Caco-2 (cell line): ENCODE results near the gene AMH. TPM values are rescaled to one million over a fixed set of nuclear protein-coding genes. Genes with fewer than 3 reads are reported as not detected.

Experiments used
- BruUV-seq: library from RNA; stranded (reverse); fragments of 400-500 nt; replicated peaks from 2 replicates; lab custom pipeline; 2021; lab: Mats Ljungman, UMichigan
- CTCF ChIA-PET: fragments of 300-600 bp; sonication (Branson Sonifier 250); formaldehyde crosslinking; loops from one replicate; lab custom pipeline; 2022; ENCODE audit warnings: antibody characterized with exemption; lab: Charles Lee
- POLR2A ChIA-PET: fragments of 300-600 bp; sonication (Branson Sonifier 250); formaldehyde crosslinking; loops from one replicate; lab custom pipeline; 2022; ENCODE audit warnings: antibody characterized with exemption; lab: Charles Lee
- DNase-seq, 2 experiments: peaks; one replicate each; pipeline versions ENCODE4 v3.0.0 to v3.0.0-alpha.2; 2020 to 2022
- H3K27me3 ChIP-seq: replicated peaks from 2 replicates; pipeline ENCODE4 v1.6.0; 2011; ENCODE audit warnings: low read length; ENCODE audit not compliant: control insufficient read depth, insufficient read depth
- H3K36me3 ChIP-seq: 2 replicates; pipeline ENCODE4 v1.5.1; 2011; ENCODE audit warnings: low read length; ENCODE audit not compliant: control insufficient read depth, insufficient read depth
- H3K4me1 ChIP-seq: fragments of 250-450 bp; sonication (Bioruptor Pico); 2 replicates; pipeline ENCODE4 v1.5.1; 2020; ENCODE audit warnings: mild to moderate bottlenecking
- H3K4me3 ChIP-seq: 2 replicates; pipeline ENCODE4 v1.5.1; 2011; ENCODE audit warnings: low read depth, mild to moderate bottlenecking, control low read depth, low read length
- H3K9me3 ChIP-seq: fragments of 250-450 bp; sonication (Bioruptor Pico); 2 replicates; pipeline ENCODE4 v1.5.1; 2020; ENCODE audit warnings: mild to moderate bottlenecking, moderate library complexity
- H3K27ac Mint-ChIP-seq: one replicate; pipeline ENCODE4 v1.8.0; 2022; ENCODE audit warnings: mixed read lengths; ENCODE audit not compliant: unreplicated experiment
- H3K27me3 Mint-ChIP-seq: one replicate; pipeline ENCODE4 v1.8.0; 2022; ENCODE audit warnings: mixed read lengths; ENCODE audit not compliant: insufficient read depth, unreplicated experiment
- H3K36me3 Mint-ChIP-seq: one replicate; pipeline ENCODE4 v1.8.0; 2022; ENCODE audit warnings: mild to moderate bottlenecking, mixed read lengths; ENCODE audit not compliant: insufficient read depth, unreplicated experiment
- H3K4me1 Mint-ChIP-seq: one replicate; pipeline ENCODE4 v1.8.0; 2022; ENCODE audit warnings: low read depth, mixed read lengths; ENCODE audit not compliant: unreplicated experiment
- H3K4me3 Mint-ChIP-seq: one replicate; pipeline ENCODE4 v1.8.0; 2022; ENCODE audit warnings: mild to moderate bottlenecking, moderate library complexity, mixed read lengths; ENCODE audit not compliant: unreplicated experiment
- H3K9me3 Mint-ChIP-seq: one replicate; pipeline ENCODE4 v1.8.0; 2022; ENCODE audit warnings: mixed read lengths; ENCODE audit not compliant: unreplicated experiment
- intact Hi-C: fragments of 100-400 bp; cut with micrococcal nuclease; formaldehyde crosslinking; loops from one replicate; pipeline ENCODE4 v1.10.0; 2022; ENCODE audit not compliant: unreplicated experiment
- total RNA-seq: library from RNA; stranded (reverse); gene quantifications from 2 replicates; pipeline ENCODE4 v1.2.3, GENCODE V29; 2022
- TF ChIP-seq, protein P1 (sequence below), 2 experiments: fragments of 200-600 bp in 1 of 2; IDR thresholded peaks; 1 replicate in 1 of 2; 2 replicates in 1 of 2; pipeline versions ENCODE4 v1.5.1 to v1.8.0; 2011 to 2022; ENCODE audit warnings: antibody characterized with exemption in 1 of 2, control low read depth in 1 of 2, inconsistent platforms in 1 of 2, low read depth in 1 of 2, low read length in 1 of 2, mild to moderate bottlenecking in 1 of 2, moderate library complexity in 1 of 2; ENCODE audit not compliant: insufficient read depth in 1 of 2, severe bottlenecking in 1 of 2, unreplicated experiment in 1 of 2

Gene AMH
- total RNA-seq, 1 experiment from 2014 or later: 19.4 TPM

DNA sequence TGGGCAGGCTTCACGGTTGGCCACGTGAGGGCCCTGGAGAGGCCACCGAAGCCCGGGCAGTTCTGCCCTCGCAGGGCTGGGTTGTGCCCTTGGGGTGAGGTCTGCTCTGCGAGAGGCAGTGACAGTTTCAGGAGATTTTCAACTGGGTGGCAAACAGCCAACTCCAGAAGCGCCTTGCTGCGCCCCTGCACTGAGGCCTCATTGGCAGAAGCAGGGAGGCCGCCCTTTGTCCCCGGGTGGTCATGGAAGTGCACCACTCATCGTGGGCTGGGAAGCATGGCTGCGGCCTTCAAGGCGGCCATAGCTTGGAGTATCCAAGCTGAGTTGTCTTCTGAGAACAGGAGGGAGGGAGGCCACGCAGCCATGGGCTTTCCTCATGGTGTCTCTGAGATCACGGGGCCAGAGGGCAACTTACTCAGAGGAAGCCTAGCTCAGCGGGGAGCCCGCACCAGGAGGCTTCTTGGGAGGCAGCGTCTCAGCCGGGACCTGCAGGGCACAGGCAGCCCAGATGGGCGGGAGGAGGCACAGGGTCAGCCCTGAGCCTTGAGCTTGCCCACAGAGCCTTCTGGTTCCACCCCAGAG, 27.8 kb upstream of the AMH start:
- ChIA-PET POLR2A (interaction anchor here (0.6 kb wide), 2 partner anchors 65 to 317 kb away, joined by 3 to 4 read pairs; no protein-coding TSS in a partner anchor), CTCF (interaction anchor here (0.6 to 1.3 kb wide), 2 partner anchors 65 to 72 kb away, joined by 6 to 11 read pairs; no protein-coding TSS in a partner anchor)
- BruUV-seq: no TSS peak

DNA sequence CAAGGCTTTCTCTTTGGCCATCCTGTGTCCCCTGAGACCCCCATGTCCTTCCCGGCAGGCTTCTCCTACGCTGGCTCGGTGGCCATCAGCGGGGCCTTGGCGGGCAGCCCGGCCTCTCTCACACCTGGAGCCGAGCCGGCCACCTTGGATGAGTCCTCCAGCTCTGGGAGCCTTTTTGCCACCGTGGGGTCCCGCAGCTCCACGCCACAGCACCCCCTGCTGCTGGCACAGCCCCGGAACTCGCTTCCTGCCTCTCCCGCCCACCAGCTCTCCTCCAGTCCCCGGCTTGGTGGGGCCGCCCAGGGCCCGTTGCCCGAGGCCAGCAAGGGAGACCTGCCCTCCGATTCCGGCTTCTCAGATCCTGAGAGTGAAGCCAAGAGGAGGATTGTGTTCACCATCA, 27.2 kb upstream of the AMH start:
- intact Hi-C loops: no loop called here
- no peaks in the 10 kb centered on the region for H3K4me1 Mint-ChIP-seq
- H3K4me3 ChIP-seq: no peak overlapping the region
- no peak overlapping the region for H3K4me3 Mint-ChIP-seq
- no peak for DNase-seq
- no peaks in the 10 kb centered on the region for H3K9me3 ChIP-seq
- H3K36me3 Mint-ChIP-seq: peaks cover 73% of the 10 kb centered on the region
- no peaks in the 10 kb centered on the region for H3K4me1 ChIP-seq
- BruUV-seq: no TSS peak
- no peaks in the 10 kb centered on the region for H3K27me3 ChIP-seq
- ChIA-PET CTCF (interaction anchor here (0.5 to 1.3 kb wide), 3 partner anchors 66 to 1277 kb away, joined by 3 to 11 read pairs (median 6); no protein-coding TSS in a partner anchor), POLR2A (interaction anchor here (0.6 kb wide), 1 partner anchor 66 kb away, joined by 3 read pairs; no protein-coding TSS in a partner anchor)
- TF ChIP-seq, protein P1, sequence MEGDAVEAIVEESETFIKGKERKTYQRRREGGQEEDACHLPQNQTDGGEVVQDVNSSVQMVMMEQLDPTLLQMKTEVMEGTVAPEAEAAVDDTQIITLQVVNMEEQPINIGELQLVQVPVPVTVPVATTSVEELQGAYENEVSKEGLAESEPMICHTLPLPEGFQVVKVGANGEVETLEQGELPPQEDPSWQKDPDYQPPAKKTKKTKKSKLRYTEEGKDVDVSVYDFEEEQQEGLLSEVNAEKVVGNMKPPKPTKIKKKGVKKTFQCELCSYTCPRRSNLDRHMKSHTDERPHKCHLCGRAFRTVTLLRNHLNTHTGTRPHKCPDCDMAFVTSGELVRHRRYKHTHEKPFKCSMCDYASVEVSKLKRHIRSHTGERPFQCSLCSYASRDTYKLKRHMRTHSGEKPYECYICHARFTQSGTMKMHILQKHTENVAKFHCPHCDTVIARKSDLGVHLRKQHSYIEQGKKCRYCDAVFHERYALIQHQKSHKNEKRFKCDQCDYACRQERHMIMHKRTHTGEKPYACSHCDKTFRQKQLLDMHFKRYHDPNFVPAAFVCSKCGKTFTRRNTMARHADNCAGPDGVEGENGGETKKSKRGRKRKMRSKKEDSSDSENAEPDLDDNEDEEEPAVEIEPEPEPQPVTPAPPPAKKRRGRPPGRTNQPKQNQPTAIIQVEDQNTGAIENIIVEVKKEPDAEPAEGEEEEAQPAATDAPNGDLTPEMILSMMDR (IDR thresholded peaks at IDR 0.05; ENCODE audit: insufficient read depth in 1 of 2, low read depth in 1 of 2, low read length in 1 of 2, severe bottlenecking in 1 of 2, unreplicated experiment in 1 of 2): peak in 1 of 2 experiments; percentile 2
- H3K27me3 Mint-ChIP-seq: no peaks in the 10 kb centered on the region
- H3K36me3 ChIP-seq: no peaks in the 10 kb centered on the region; the same call in none of the 2 replicates
- H3K27ac Mint-ChIP-seq: no peak overlapping the region
- H3K9me3 Mint-ChIP-seq: no peaks in the 10 kb centered on the region

More for the DNA sequence above, 27.8 kb upstream of the AMH start:
- Mint-ChIP-seq H3K9me3 (no peaks in the 10 kb centered on the region), H3K36me3 (peaks cover 74% of the 10 kb centered on the region), H3K27ac (no peak overlapping the region), H3K4me3 (no peak overlapping the region), H3K4me1 (no peaks in the 10 kb centered on the region), H3K27me3 (no peaks in the 10 kb centered on the region)
- DNase-seq: no peak
- intact Hi-C loops: no loop called here
- Histone ChIP-seq H3K27me3 (no peaks in the 10 kb centered on the region), H3K4me1 (no peaks in the 10 kb centered on the region), H3K9me3 (no peaks in the 10 kb centered on the region), H3K4me3 (no peak overlapping the region), H3K36me3 (no peaks in the 10 kb centered on the region; the same call in none of the 2 replicates)
- TF ChIP-seq, protein P1 (IDR thresholded peaks at IDR 0.05; ENCODE audit: insufficient read depth in 1 of 2, low read depth in 1 of 2, low read length in 1 of 2, severe bottlenecking in 1 of 2, unreplicated experiment in 1 of 2): no peak

DNA sequence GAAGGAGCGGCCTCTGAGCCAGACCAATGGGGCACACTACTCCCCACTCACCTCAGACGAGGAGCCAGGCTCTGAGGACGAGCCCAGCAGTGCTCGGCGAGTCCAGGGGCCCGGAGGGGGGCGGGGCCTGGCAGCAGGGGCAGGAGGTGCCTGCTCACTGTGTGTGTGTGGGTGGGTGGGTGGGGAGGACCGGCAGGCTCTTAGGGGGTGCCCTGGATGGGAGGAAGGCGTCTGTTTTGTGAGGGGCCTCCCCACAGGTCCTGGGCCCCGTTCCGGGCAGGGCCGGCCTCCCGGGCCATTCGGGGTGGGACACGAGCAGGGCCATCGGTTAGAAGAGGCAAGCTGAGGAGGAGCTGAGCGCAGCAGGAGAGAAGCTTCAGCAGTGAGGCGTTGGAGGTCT, 25.7 kb upstream of the AMH start:
- Mint-ChIP-seq H3K36me3 (peaks cover 76% of the 10 kb centered on the region), H3K4me3 (no peak overlapping the region), H3K27me3 (no peaks in the 10 kb centered on the region), H3K4me1 (no peaks in the 10 kb centered on the region), H3K27ac (no peak overlapping the region), H3K9me3 (no peaks in the 10 kb centered on the region)
- ChIA-PET CTCF (no interaction called here), POLR2A (no interaction called here)
- BruUV-seq: no TSS peak
- H3K36me3 ChIP-seq: peaks cover under 1% of the 10 kb centered on the region; the same call in 1 of the 2 replicates
- no peak overlapping the region for H3K4me3 ChIP-seq
- no peak for DNase-seq
- intact Hi-C loops: no loop called here
- no peaks in the 10 kb centered on the region for H3K4me1 ChIP-seq
- TF ChIP-seq, protein P1 (IDR thresholded peaks at IDR 0.05; ENCODE audit: insufficient read depth in 1 of 2, low read depth in 1 of 2, low read length in 1 of 2, severe bottlenecking in 1 of 2, unreplicated experiment in 1 of 2): no peak
- H3K27me3 ChIP-seq: no peaks in the 10 kb centered on the region
- no peaks in the 10 kb centered on the region for H3K9me3 ChIP-seq
